ENCODE data around the gene FOXJ1.

The FOXJ1 gene

GRCh38 chr17:76090517-76091129 is 50.4 kb downstream of the FOXJ1 start:
- no peak for DNase-seq

GRCh38 chr17:76089680-76090516 is 51.1 kb downstream of the FOXJ1 start:
- no peak for DNase-seq

- no peak for DNase-seq
Measured at GRCh38 chr17:76088868-76089576, 52.0 kb downstream of the FOXJ1 start.

- no peak for DNase-seq
Measured at GRCh38 chr17:76088041-76088867, 52.8 kb downstream of the FOXJ1 start.

- DNase-seq, result no peak
Measured at GRCh38 chr17:76087531-76087930, 53.5 kb downstream of the FOXJ1 start.

GRCh38 chr17:76086384-76086783 is 54.7 kb downstream of the FOXJ1 start:
- no peak for DNase-seq
